IPS-15b (cell line): Measurements from ENCODE around the gene C11orf24.
"Not testable (repeated sequence)": the region's sequence is repeated elsewhere in the genome, so short reads cannot be mapped to it uniquely, and the experiment has no call there.

ENCODE experiments used
- H3K27me3 ChIP-seq: one replicate; pipeline ENCODE4 v1.6.1; 2013; ENCODE audit warnings: low read length; ENCODE audit not compliant: control insufficient read depth, insufficient read depth
- H3K36me3 ChIP-seq: one replicate; pipeline ENCODE4 v1.6.1; 2013; ENCODE audit warnings: low read length; ENCODE audit not compliant: control insufficient read depth, insufficient read depth
- H3K4me1 ChIP-seq: one replicate; pipeline ENCODE4 v1.6.1; 2013; ENCODE audit warnings: mild to moderate bottlenecking, low read length; ENCODE audit not compliant: control insufficient read depth, insufficient read depth
- H3K4me3 ChIP-seq: one replicate; pipeline ENCODE4 v1.5.1; 2013; ENCODE audit warnings: low read depth, low read length
- H3K9ac ChIP-seq: one replicate; pipeline ENCODE4 v1.6.1; 2013; ENCODE audit warnings: low read depth, mild to moderate bottlenecking, low read length
- H3K9me3 ChIP-seq: one replicate; pipeline ENCODE4 v1.6.1; 2013; ENCODE audit warnings: mild to moderate bottlenecking, low read length; ENCODE audit not compliant: control insufficient read depth, insufficient read depth

Gene C11orf24

DNA sequence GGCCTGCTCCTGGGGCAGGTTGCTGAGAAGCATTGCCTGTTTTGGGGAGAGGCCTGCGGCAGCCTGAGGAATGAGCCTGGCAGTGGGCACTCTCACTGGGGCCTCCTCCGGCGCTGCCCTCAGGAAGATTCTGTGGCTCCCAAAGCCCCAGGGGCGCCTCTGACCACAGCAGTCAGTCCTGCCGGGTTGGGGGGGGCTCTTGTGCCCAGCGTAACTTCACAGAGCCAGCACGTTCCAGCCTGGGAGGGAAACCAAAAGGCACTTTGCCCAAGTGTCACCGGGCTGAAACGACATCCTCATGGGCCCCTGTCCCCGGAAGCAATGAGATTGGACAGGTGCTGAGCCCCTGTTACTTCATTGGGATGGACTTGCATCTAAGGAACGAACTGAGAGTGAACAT lies 36.3 kb upstream of the C11orf24 start:
- no peaks in the 10 kb centered on the region for H3K36me3 ChIP-seq
- H3K9ac ChIP-seq: no peak overlapping the region
- H3K9me3 ChIP-seq: peaks cover 2% of the 10 kb centered on the region
- peaks cover 4% of the 10 kb centered on the region for H3K27me3 ChIP-seq
- peaks cover 3% of the 10 kb centered on the region for H3K4me1 ChIP-seq
- no peak overlapping the region for H3K4me3 ChIP-seq

DNA sequence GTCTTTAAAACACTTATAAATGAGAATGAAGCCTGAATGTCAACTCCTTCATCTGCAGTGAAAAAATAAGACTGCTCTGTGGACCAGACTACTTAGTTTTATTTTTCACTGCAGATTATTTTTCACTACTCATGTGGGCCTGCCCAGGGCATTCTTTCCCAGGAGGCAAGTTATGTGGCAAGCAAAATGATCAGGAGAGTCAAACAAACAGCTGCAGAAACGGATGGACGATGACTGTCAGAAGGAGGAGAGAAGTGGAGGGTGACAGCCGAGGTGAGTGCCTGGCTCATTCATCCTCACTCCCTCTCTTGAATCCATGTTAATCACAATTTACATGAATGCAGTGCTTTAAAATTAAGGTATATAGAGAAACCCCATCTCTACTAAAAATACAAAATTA lies 34.9 kb upstream of the C11orf24 start:
- Histone ChIP-seq H3K9ac (no peak overlapping the region), H3K27me3 (peaks cover under 1% of the 10 kb centered on the region), H3K9me3 (peaks cover 2% of the 10 kb centered on the region), H3K36me3 (peaks cover 2% of the 10 kb centered on the region), H3K4me3 (no peak overlapping the region), H3K4me1 (peaks cover under 1% of the 10 kb centered on the region)

DNA sequence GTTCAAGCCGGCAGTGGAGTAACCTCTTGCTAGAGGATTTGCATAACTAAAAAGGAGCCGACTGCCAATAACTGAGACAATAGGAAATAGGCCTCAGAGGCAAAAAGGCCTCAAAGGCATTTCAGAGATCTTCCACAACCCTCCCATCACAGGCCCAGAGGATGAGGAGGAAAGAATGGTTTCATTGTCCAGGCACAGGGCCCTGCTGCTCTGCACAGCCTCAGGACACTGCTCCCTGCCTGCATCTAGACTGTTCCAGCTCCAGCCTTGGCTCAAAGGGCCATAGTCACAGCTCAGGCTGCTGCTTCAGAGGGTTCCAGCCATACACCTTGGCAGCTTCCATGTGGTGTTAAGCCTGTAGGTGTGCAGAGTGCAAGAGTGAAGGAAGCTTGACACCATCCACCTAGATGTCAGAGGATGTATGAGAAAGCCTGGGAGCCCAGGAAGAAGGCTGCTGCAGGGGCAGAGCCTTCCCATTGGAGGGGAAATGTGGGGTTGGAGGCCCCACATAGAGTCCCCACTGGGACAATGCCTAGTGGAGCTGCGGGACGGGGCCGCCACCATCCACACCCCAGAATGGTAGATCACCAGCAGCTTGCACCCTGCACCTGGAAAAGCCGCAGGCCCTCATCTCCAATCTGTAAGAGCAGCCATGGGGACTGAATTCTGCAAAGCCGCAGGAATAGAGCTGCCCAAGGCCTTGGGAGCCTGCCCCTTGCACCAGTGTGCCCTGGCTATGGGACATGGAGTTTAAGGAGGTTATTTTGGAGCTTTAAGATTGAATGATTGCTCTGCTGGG lies 32.4 kb upstream of the C11orf24 start:
- Histone ChIP-seq H3K36me3 (peaks cover 2% of the 10 kb centered on the region), H3K9me3 (peaks cover 2% of the 10 kb centered on the region), H3K27me3 (no peaks in the 10 kb centered on the region), H3K4me3 (no peak overlapping the region), H3K9ac (no peak overlapping the region), H3K4me1 (no peaks in the 10 kb centered on the region)

- Histone ChIP-seq H3K4me1 (no peaks in the 10 kb centered on the region), H3K27me3 (no peaks in the 10 kb centered on the region), H3K36me3 (peaks cover 2% of the 10 kb centered on the region), H3K9me3 (peaks cover 2% of the 10 kb centered on the region), H3K9ac (no peak overlapping the region), H3K4me3 (no peak overlapping the region)
These were observed 31.3 kb upstream of the C11orf24 start for GRCh38 chr11:68303083-68303482.

DNA sequence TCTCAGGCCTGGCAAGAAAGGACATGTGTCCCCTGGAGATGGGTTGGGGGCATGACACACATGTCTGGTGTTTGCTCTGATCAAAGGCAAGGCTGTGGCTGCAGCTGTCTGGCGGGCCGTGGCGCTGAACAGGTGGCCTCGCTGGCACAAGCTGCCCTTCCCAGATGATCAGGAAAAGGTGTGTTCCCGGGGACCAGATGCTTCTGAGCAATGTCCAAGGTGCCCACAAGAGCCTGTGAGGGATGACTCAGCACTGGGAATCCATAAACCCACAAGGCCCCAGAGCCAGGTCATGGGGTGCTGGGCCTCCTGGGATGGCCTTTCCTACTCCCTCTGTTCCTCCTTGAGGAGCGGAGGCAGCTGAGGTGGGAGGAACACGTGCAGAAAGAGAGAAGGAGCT lies 30.9 kb upstream of the C11orf24 start:
- no peaks in the 10 kb centered on the region for H3K27me3 ChIP-seq
- no peak overlapping the region for H3K9ac ChIP-seq
- H3K4me1 ChIP-seq: no peaks in the 10 kb centered on the region
- peaks cover 2% of the 10 kb centered on the region for H3K36me3 ChIP-seq
- no peak overlapping the region for H3K4me3 ChIP-seq
- H3K9me3 ChIP-seq: peaks cover 2% of the 10 kb centered on the region

DNA sequence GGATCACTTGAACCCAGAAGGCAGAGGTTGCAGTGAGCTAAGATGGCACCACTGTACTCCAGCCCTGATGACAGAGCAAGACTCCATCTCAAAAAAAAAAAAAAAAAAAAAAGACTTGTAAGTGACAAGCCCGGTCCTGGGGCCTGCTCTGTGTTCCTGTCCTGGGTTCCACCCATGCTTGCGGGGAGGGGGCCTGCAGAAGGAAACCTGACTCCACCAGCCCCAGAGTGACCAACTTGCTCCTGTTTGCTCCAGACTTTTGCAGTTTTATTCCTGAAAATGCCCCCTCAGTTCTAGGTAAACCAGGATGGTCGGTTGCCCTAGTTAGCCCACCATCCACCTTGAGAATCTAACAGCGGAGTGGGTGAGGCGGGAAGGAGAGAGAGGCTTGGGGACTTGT lies 30.5 kb upstream of the C11orf24 start:
- no peaks in the 10 kb centered on the region for H3K4me1 ChIP-seq
- no peak overlapping the region for H3K9ac ChIP-seq
- peaks cover 2% of the 10 kb centered on the region for H3K9me3 ChIP-seq
- H3K36me3 ChIP-seq: peaks cover 2% of the 10 kb centered on the region
- H3K27me3 ChIP-seq: no peaks in the 10 kb centered on the region
- H3K4me3 ChIP-seq: no peak overlapping the region

- no peak overlapping the region for H3K9ac ChIP-seq
- H3K9me3 ChIP-seq: peaks cover 2% of the 10 kb centered on the region
- no peak overlapping the region for H3K4me3 ChIP-seq
- H3K4me1 ChIP-seq: no peaks in the 10 kb centered on the region
- peaks cover 2% of the 10 kb centered on the region for H3K36me3 ChIP-seq
- no peaks in the 10 kb centered on the region for H3K27me3 ChIP-seq
These were observed 28.5 kb upstream of the C11orf24 start for GRCh38 chr11:68300076-68300830.

DNA sequence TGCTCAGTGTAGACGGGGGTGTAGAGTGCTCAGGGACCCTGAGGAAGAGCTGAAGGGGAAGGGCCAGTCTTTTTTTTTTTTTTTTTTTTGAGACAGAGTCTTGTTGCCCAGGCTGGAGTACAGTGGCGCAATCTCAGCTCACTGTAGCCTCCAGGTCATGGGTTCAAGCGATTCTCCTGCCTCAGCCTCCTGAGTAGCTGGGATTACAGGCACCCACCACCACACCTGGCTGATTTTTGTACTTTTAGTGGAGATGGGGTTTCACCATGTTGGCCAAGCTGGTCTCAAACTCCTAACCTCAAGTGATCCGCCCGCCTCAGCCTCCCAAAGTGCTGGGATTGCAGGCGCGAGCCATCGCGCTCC lies 27.7 kb upstream of the C11orf24 start:
- not testable (repeated sequence) for H3K9ac ChIP-seq, H3K4me3 ChIP-seq, H3K9me3 ChIP-seq, H3K4me1 ChIP-seq, H3K27me3 ChIP-seq, H3K36me3 ChIP-seq

DNA sequence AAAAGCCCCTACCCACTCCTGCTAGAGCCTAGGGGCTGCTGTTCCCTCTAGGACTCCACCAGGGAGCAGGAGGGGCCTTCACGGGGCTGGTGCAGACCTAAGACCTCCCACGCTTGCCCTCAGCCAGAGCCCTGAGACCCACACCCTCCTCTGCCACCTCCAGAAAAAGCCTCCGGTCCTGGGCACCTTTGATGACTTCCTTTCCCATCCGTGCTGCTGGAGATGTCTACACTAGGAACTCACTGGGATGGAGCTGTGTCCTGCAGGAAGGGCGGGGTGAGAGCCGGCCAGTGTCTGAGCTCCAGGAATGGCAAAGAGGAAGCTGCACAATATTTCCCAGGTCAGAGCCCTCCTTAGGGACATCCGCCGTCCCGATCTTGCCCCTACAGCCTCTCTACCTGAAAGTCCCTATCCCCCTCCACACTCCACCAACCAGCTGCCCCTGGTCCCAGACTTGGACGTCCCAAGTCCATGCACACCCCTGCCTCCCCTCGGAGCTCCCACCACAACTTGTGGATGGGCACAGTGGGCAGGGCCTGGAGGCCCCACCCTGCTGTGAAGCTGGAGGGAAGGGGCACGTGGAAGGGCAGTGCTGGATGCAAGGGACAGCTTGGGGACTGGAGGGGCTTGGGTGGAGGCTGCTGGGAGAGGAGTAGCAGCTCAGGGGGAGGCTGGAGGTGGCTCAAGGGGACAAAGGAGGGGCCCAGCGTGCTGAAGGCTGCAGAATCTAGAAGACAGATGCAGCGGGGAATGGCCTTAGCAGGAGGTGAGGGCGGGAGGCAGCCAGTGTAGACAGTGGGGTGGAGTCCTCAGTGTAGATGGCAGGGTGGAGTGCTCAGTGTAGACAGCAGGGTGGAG lies 27.1 kb upstream of the C11orf24 start:
- H3K4me3 ChIP-seq: no peak overlapping the region
- no peak overlapping the region for H3K9ac ChIP-seq
- no peaks in the 10 kb centered on the region for H3K27me3 ChIP-seq
- no peaks in the 10 kb centered on the region for H3K9me3 ChIP-seq
- H3K4me1 ChIP-seq: no peaks in the 10 kb centered on the region
- peaks cover 2% of the 10 kb centered on the region for H3K36me3 ChIP-seq

- no peak overlapping the region for H3K9ac ChIP-seq
- no peak overlapping the region for H3K4me3 ChIP-seq
- no peaks in the 10 kb centered on the region for H3K4me1 ChIP-seq
- no peaks in the 10 kb centered on the region for H3K9me3 ChIP-seq
- H3K36me3 ChIP-seq: peaks cover 2% of the 10 kb centered on the region
- no peaks in the 10 kb centered on the region for H3K27me3 ChIP-seq
These were observed 26.3 kb upstream of the C11orf24 start for GRCh38 chr11:68297812-68298658.

DNA sequence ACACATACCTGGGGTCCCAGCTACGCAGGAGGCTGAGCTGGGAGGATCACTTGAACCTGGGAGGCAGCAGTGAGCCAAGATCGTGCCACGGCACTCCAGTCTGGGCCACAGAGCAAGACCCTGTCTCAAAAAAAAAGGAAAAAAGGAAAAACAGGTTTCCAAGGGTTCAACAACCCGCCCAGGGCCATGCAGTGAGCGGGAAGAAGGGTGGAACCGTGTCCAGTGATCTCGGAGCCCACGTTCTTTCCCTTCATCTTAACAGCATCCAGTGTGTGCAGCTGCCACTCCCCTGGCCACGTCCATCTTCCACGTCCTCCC lies 25.7 kb upstream of the C11orf24 start:
- H3K27me3 ChIP-seq: no peaks in the 10 kb centered on the region
- no peak overlapping the region for H3K4me3 ChIP-seq
- no peaks in the 10 kb centered on the region for H3K4me1 ChIP-seq
- no peaks in the 10 kb centered on the region for H3K9me3 ChIP-seq
- no peak overlapping the region for H3K9ac ChIP-seq
- no peaks in the 10 kb centered on the region for H3K36me3 ChIP-seq
